Measurements from ENCODE around the gene PAWR.

DNA sequence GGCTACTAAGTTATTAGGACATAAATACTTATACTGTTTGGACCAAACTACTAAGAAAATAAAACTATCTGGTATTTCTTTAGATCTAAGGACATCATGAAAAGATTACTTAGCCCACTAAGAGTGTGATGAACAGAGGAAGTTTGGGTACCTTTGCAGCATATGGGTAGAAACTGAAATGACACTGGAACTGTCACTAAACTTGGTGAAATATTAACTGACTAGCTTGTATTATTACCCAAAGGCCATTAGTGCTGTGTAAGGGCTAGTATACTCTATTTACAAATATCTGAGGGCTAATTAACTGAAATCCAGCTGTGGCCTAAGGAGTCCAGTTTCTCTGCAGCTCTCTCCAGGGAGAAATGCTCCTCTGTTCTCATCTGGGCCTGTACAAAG is 45.5 kb downstream of the PAWR start:
- no peak for TF ChIP-seq EZH2 (IDR thresholded peaks at IDR 0.05; ENCODE audit: low read length)
- TF ChIP-seq, protein P1, sequence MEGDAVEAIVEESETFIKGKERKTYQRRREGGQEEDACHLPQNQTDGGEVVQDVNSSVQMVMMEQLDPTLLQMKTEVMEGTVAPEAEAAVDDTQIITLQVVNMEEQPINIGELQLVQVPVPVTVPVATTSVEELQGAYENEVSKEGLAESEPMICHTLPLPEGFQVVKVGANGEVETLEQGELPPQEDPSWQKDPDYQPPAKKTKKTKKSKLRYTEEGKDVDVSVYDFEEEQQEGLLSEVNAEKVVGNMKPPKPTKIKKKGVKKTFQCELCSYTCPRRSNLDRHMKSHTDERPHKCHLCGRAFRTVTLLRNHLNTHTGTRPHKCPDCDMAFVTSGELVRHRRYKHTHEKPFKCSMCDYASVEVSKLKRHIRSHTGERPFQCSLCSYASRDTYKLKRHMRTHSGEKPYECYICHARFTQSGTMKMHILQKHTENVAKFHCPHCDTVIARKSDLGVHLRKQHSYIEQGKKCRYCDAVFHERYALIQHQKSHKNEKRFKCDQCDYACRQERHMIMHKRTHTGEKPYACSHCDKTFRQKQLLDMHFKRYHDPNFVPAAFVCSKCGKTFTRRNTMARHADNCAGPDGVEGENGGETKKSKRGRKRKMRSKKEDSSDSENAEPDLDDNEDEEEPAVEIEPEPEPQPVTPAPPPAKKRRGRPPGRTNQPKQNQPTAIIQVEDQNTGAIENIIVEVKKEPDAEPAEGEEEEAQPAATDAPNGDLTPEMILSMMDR (optimal IDR thresholded peaks at IDR 0.05 in 1 of 3, IDR thresholded peaks at IDR 0.05 in 1 of 3, conservative IDR thresholded peaks at IDR 0.05 in 1 of 3; ENCODE audit: extremely low read depth in 1 of 3, insufficient read depth in 2 of 3, low read length in 3 of 3) = no peak
